Trophoblast cell (in vitro differentiated cells and primary cell): ENCODE measurements around the gene LRMDA.

Experiments
- DNase-seq, 2 donors: peaks; one replicate each; pipeline ENCODE4 v3.0.0-alpha.2; 2016
- H2AFZ ChIP-seq: 2 replicates; pipeline ENCODE4 v1.6.1; 2013; ENCODE audit warnings: low read length, moderate library complexity, mild to moderate bottlenecking; ENCODE audit not compliant: insufficient read depth, poor library complexity
- H2AK5ac ChIP-seq: 2 replicates; pipeline ENCODE4 v1.6.1; 2013; ENCODE audit warnings: mild to moderate bottlenecking, low read length
- H2BK120ac ChIP-seq: 2 replicates; pipeline ENCODE4 v1.6.1; 2013; ENCODE audit warnings: low read length, mild to moderate bottlenecking, moderate library complexity; ENCODE audit not compliant: insufficient read depth, poor library complexity
- H2BK12ac ChIP-seq: 2 replicates; pipeline ENCODE4 v1.6.1; 2013; ENCODE audit warnings: mild to moderate bottlenecking, low read length, moderate library complexity
- H2BK5ac ChIP-seq: 2 replicates; pipeline ENCODE4 v1.6.1; 2013; ENCODE audit warnings: low read length, low read depth, moderate library complexity, mild to moderate bottlenecking; ENCODE audit not compliant: poor library complexity
- H3K14ac ChIP-seq: 2 replicates; pipeline ENCODE4 v1.6.1; 2013; ENCODE audit warnings: mild to moderate bottlenecking, low read length
- H3K18ac ChIP-seq: 2 replicates; pipeline ENCODE4 v1.6.1; 2013; ENCODE audit warnings: mild to moderate bottlenecking, low read length
- H3K23ac ChIP-seq: 2 replicates; pipeline ENCODE4 v1.6.1; 2013; ENCODE audit warnings: low read length
- H3K27ac ChIP-seq: 2 replicates; pipeline ENCODE4 v1.5.1; 2013; ENCODE audit warnings: low read depth, mild to moderate bottlenecking, inconsistent platforms, low read length, moderate library complexity
- H3K27me3 ChIP-seq: 2 replicates; pipeline ENCODE4 v1.6.1; 2013; ENCODE audit warnings: inconsistent platforms, mild to moderate bottlenecking, low read length, moderate library complexity; ENCODE audit not compliant: insufficient read depth
- H3K36me3 ChIP-seq, 2 experiments: 1 replicate in 1 of 2; 2 replicates in 1 of 2; pipeline ENCODE4 v1.6.1; 2013; ENCODE audit warnings: low read length in 2 of 2, mild to moderate bottlenecking in 2 of 2, moderate library complexity in 1 of 2; ENCODE audit not compliant: insufficient read depth in 2 of 2, control insufficient read depth in 1 of 2
- H3K4ac ChIP-seq: 2 replicates; pipeline ENCODE4 v1.6.1; 2013; ENCODE audit warnings: low read depth, mild to moderate bottlenecking, low read length, moderate library complexity
- H3K4me1 ChIP-seq, 2 experiments: 1 replicate in 1 of 2; 2 replicates in 1 of 2; pipeline ENCODE4 v1.6.1; 2013; ENCODE audit warnings: low read length in 2 of 2, mild to moderate bottlenecking in 2 of 2, moderate library complexity in 1 of 2; ENCODE audit not compliant: insufficient read depth in 2 of 2, control insufficient read depth in 1 of 2
- H3K4me2 ChIP-seq: 2 replicates; pipeline ENCODE4 v1.6.1; 2013; ENCODE audit warnings: inconsistent platforms, mild to moderate bottlenecking, low read length, moderate library complexity
- H3K4me3 ChIP-seq: 2 replicates; pipeline ENCODE4 v1.5.1; 2013; ENCODE audit warnings: mild to moderate bottlenecking, low read depth, low read length, inconsistent platforms
- H3K79me1 ChIP-seq: one replicate; pipeline ENCODE4 v1.6.1; 2013; ENCODE audit warnings: low read length
- H3K79me2 ChIP-seq: 2 replicates; pipeline ENCODE4 v1.6.1; 2013; ENCODE audit warnings: low read length, mild to moderate bottlenecking; ENCODE audit not compliant: control insufficient read depth, insufficient read depth, poor library complexity
- H3K9ac ChIP-seq: 2 replicates; pipeline ENCODE4 v1.6.1; 2013; ENCODE audit warnings: mild to moderate bottlenecking, low read length
- H3K9me3 ChIP-seq: 2 replicates; pipeline ENCODE4 v1.6.1; 2013; ENCODE audit warnings: low read depth, mild to moderate bottlenecking, control low read depth, inconsistent platforms, low read length; ENCODE audit not compliant: insufficient read depth
- H4K12ac ChIP-seq: 2 replicates; pipeline ENCODE4 v1.6.1; 2013; ENCODE audit warnings: low read depth, mild to moderate bottlenecking, low read length, moderate library complexity
- H4K8ac ChIP-seq: 2 replicates; pipeline ENCODE4 v1.6.1; 2013; ENCODE audit warnings: low read depth, mild to moderate bottlenecking, low read length, moderate library complexity
- H4K91ac ChIP-seq: one replicate; pipeline ENCODE4 v1.6.1; 2013; ENCODE audit warnings: low read depth, mild to moderate bottlenecking, low read length, moderate library complexity
- WGBS: extraction: QIAGEN DNeasy Blood & Tissue Kit; methylation state at CpG from one replicate; pipeline ENCODE4 v1.1.7; 2013; ENCODE audit warnings: missing lambda C conversion rate; ENCODE audit not compliant: insufficient read length, insufficient coverage; ENCODE audit errors: extremely low coverage; 5-methylcytosine and 5-hydroxymethylcytosine counted together

Gene LRMDA

DNA sequence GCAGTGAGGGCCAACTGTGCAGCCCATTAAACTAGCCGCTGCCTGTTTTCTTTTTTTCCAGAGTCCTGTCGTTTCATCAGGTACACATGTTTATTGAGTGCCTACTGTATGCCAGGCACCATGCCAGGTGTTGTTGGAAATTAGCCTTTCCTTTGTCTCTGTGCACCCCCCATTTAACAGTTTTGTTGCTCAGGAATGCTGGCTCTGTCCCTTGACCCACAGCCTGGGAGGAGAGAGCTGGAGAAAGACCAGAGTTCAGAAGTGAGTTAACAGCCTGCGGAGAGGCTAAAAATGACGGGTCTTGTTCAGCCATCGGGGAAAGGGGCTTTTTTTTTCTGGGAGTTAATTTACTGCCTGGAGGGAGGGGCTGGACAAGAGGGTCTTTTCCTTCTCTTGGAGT is 1.3 kb downstream of the LRMDA start:
- peaks cover 7% of the 10 kb centered on the region for H3K79me1 ChIP-seq
- no peak overlapping the region for H3K14ac ChIP-seq
- DNase-seq = no peak
- H3K79me2 ChIP-seq = peaks cover 3% of the 10 kb centered on the region
- H3K9ac ChIP-seq = no peak overlapping the region
- H3K36me3 ChIP-seq = no peaks in the 10 kb centered on the region
- H3K9me3 ChIP-seq = no peaks in the 10 kb centered on the region
- H4K12ac ChIP-seq = no peak overlapping the region
- no peak overlapping the region for H3K4me3 ChIP-seq
- H3K27me3 ChIP-seq = no peaks in the 10 kb centered on the region
- WGBS = no CpG with 5 or more reads among the region's 5 CpGs
- H2BK120ac ChIP-seq = no peak overlapping the region
- peak overlapping the region; percentile 2 for H3K4me2 ChIP-seq
- H4K91ac ChIP-seq = no peak overlapping the region
- no peak overlapping the region for H2AFZ ChIP-seq
- H3K4ac ChIP-seq = no peak overlapping the region
- H2BK12ac ChIP-seq = no peak overlapping the region
- H3K23ac ChIP-seq = no peak overlapping the region
- H3K4me1 ChIP-seq = peaks cover 24 to 34% of the 10 kb centered on the region in 2 experiments
- H4K8ac ChIP-seq = no peak overlapping the region
- no peak overlapping the region for H3K18ac ChIP-seq
- no peak overlapping the region for H2AK5ac ChIP-seq
- H2BK5ac ChIP-seq = no peak overlapping the region
- H3K27ac ChIP-seq = no peak overlapping the region

DNA sequence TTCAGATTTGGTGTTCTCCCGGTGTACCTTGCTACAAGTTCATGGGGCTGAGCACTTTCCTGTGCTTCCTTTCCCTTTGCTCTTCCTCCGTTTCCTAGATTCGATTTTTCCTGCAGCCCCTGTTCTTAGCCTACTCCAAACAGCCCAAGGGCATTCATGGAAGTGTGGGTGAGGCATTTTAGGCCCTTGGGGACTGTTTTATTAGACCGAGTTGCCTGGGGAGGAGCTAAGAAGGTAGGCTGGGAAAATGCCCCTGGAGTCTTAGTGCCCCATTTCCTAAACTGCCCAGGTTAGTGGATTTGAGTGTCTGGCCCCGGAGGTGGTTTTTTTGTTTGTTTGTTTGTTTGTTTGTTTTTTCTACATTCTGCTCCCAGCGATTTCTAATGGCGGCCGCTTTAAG is 1.8 kb downstream of the LRMDA start:
- H2BK12ac ChIP-seq = peak overlapping the region; percentile 74
- no peak overlapping the region for H3K9ac ChIP-seq
- DNase-seq = no peak
- H2BK5ac ChIP-seq = no peak overlapping the region
- peaks cover 3% of the 10 kb centered on the region for H3K79me2 ChIP-seq
- no CpG with 5 or more reads among the region's 8 CpGs for whole genome bisulfite sequencing
- peaks cover 7% of the 10 kb centered on the region for H3K79me1 ChIP-seq
- H3K9me3 ChIP-seq = no peaks in the 10 kb centered on the region
- no peak overlapping the region for H2AFZ ChIP-seq
- H2AK5ac ChIP-seq = no peak overlapping the region
- peaks cover 23 to 32% of the 10 kb centered on the region in 2 experiments for H3K4me1 ChIP-seq
- no peaks in the 10 kb centered on the region for H3K36me3 ChIP-seq
- no peak overlapping the region for H3K4ac ChIP-seq
- no peak overlapping the region for H2BK120ac ChIP-seq
- no peak overlapping the region for H4K91ac ChIP-seq
- H4K8ac ChIP-seq = no peak overlapping the region
- H3K4me3 ChIP-seq = no peak overlapping the region
- no peak overlapping the region for H4K12ac ChIP-seq
- peak overlapping the region; percentile 2 for H3K4me2 ChIP-seq
- no peaks in the 10 kb centered on the region for H3K27me3 ChIP-seq
- H3K23ac ChIP-seq = no peak overlapping the region
- H3K14ac ChIP-seq = no peak overlapping the region
- no peak overlapping the region for H3K27ac ChIP-seq
- no peak overlapping the region for H3K18ac ChIP-seq

DNA sequence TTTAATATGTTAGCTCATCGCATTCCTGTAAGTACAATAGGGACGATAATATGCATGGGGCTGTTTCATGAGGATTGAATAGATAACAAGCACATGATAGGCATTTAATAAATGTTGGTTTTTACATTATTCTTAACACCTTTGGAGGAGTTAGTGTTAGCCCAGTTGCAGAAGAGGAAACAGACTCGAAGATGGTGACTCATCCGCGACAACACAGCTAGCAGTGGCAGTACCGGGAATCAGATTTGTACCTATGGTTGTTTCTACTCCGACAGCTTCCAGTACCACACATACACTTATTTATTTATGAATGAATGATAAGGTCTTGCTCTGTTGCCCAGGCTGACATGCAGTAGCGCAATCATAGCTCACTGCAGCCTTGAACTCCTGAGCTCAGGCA is 2.9 kb downstream of the LRMDA start:
- no peak overlapping the region for H2BK120ac ChIP-seq
- DNase-seq = no peak
- H2BK12ac ChIP-seq = no peak overlapping the region
- H2AFZ ChIP-seq = no peak overlapping the region
- H3K36me3 ChIP-seq = no peaks in the 10 kb centered on the region
- H3K4me1 ChIP-seq = peaks cover 16 to 26% of the 10 kb centered on the region in 2 experiments
- no peaks in the 10 kb centered on the region for H3K9me3 ChIP-seq
- peaks cover 3% of the 10 kb centered on the region for H3K79me2 ChIP-seq
- H3K79me1 ChIP-seq = peaks cover 7% of the 10 kb centered on the region
- no CpG with 5 or more reads among the region's 8 CpGs for WGBS
- no peak overlapping the region for H3K4me3 ChIP-seq
- H2BK5ac ChIP-seq = no peak overlapping the region
- no peak overlapping the region for H3K14ac ChIP-seq
- H3K4me2 ChIP-seq = no peak overlapping the region
- no peak overlapping the region for H3K27ac ChIP-seq
- no peak overlapping the region for H3K18ac ChIP-seq
- no peak overlapping the region for H2AK5ac ChIP-seq
- no peak overlapping the region for H3K23ac ChIP-seq
- H3K9ac ChIP-seq = no peak overlapping the region
- H4K12ac ChIP-seq = no peak overlapping the region
- no peak overlapping the region for H4K91ac ChIP-seq
- H4K8ac ChIP-seq = no peak overlapping the region
- H3K27me3 ChIP-seq = no peaks in the 10 kb centered on the region
- no peak overlapping the region for H3K4ac ChIP-seq

DNA sequence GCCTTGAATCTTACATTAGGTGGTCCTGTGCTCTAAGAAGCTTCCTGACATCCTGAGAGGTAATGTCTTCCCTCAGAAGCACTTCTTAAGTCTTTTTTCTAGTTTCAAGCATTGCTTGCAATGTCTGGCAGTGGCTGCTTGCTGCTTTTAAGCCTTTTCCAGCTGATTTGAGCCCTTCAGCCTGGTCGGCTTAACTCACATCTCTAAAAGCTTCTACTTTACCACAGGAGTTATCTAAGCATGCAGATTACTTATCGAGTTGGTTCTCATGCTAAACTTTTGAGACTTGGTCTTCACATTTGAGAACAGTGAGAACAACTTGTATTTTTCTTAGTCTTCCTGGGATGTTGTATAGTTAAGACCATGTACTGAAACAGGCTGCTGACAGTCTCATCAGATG is 3.9 kb downstream of the LRMDA start:
- Histone ChIP-seq H3K4me3 (no peak overlapping the region), H3K4me1 (peaks cover 13 to 21% of the 10 kb centered on the region in 2 experiments), H2AFZ (no peak overlapping the region), H2BK12ac (no peak overlapping the region), H3K23ac (no peak overlapping the region), H2BK120ac (no peak overlapping the region), H3K18ac (no peak overlapping the region), H3K4me2 (no peak overlapping the region), H3K14ac (no peak overlapping the region), H4K91ac (no peak overlapping the region), H3K36me3 (no peaks in the 10 kb centered on the region), H2AK5ac (no peak overlapping the region), H2BK5ac (no peak overlapping the region), H3K9ac (no peak overlapping the region), H3K9me3 (no peaks in the 10 kb centered on the region), H3K27ac (no peak overlapping the region), H3K4ac (no peak overlapping the region), H3K27me3 (no peaks in the 10 kb centered on the region), H3K79me1 (peaks cover 7% of the 10 kb centered on the region), H4K12ac (no peak overlapping the region), H4K8ac (no peak overlapping the region), H3K79me2 (peaks cover 3% of the 10 kb centered on the region)
- no CpG with 5 or more reads among the region's 2 CpGs for WGBS
- no peak for DNase-seq
